Measurements from ENCODE around the gene MTOR.
"Not testable (repeated sequence)": the region's sequence is repeated elsewhere in the genome, so short reads cannot be mapped to it uniquely, and the experiment has no call there.

Gene MTOR

GRCh38 chr1:11280719-11281376 lies 18.5 kb upstream of the MTOR start:
- no peak for DNase-seq (ENCODE audit: low spot score)

- DNase-seq (ENCODE audit: low spot score): no peak
These were observed 17.3 kb upstream of the MTOR start for GRCh38 chr1:11279630-11280029.

GRCh38 chr1:11279152-11279551 lies 16.8 kb upstream of the MTOR start:
- DNase-seq (ENCODE audit: low spot score): no peak

- no peak for DNase-seq (ENCODE audit: low spot score)
These were observed 11.4 kb upstream of the MTOR start for GRCh38 chr1:11273595-11274234.

GRCh38 chr1:11272832-11273594 lies 10.7 kb upstream of the MTOR start, which contains the start of gene UBIAD1:
Gene UBIAD1 (plus strand): TSS chr1:11273198. CDS start chr1:11273532, 334 bp downstream.
- peak; percentile 86 for DNase-seq (ENCODE audit: low spot score)

- DNase-seq (ENCODE audit: low spot score): no peak
These were observed 10.1 kb upstream of the MTOR start for GRCh38 chr1:11272544-11272831.

GRCh38 chr1:11267350-11268337 lies 5.3 kb upstream of the MTOR start:
- not testable (repeated sequence) for DNase-seq (ENCODE audit: low spot score)

GRCh38 chr1:11266268-11267074 lies 4.1 kb upstream of the MTOR start:
- no peak for DNase-seq (ENCODE audit: low spot score)

GRCh38 chr1:11256299-11256698 lies 6.1 kb downstream of the MTOR start:
- no peak for DNase-seq (ENCODE audit: low spot score)

- no peak for DNase-seq (ENCODE audit: low spot score)
These were observed 9.1 kb downstream of the MTOR start for GRCh38 chr1:11253226-11253625.

- no peak for DNase-seq (ENCODE audit: low spot score)
These were observed 9.8 kb downstream of the MTOR start for GRCh38 chr1:11252538-11252937.

- no peak for DNase-seq (ENCODE audit: low spot score)
These were observed 14.2 kb downstream of the MTOR start for GRCh38 chr1:11248169-11248568.

GRCh38 chr1:11245904-11246719 lies 16.2 kb downstream of the MTOR start:
- DNase-seq (ENCODE audit: low spot score): no peak

- DNase-seq (ENCODE audit: low spot score): no peak
These were observed 17.1 kb downstream of the MTOR start for GRCh38 chr1:11245248-11245647.

GRCh38 chr1:11238311-11238710 lies 24.0 kb downstream of the MTOR start:
- no peak for DNase-seq (ENCODE audit: low spot score)

- DNase-seq (ENCODE audit: low spot score): no peak
These were observed 25.0 kb downstream of the MTOR start for GRCh38 chr1:11237356-11237755.

GRCh38 chr1:11233208-11233607 lies 29.1 kb downstream of the MTOR start:
- DNase-seq (ENCODE audit: low spot score): no peak

GRCh38 chr1:11229203-11229602 lies 33.1 kb downstream of the MTOR start:
- no peak for DNase-seq (ENCODE audit: low spot score)

GRCh38 chr1:11227106-11228077 lies 35.0 kb downstream of the MTOR start:
- no peak for DNase-seq (ENCODE audit: low spot score)

Measured in activated CD4-positive, alpha-beta T cell treated with anti-CD3 and anti-CD28 coated beads, Interleukin-2, Interleukin-4, amounts not matched to agents 100 ng/mL and 50 ng/mL, durations not matched to agents 16 hours and 8 hours (primary cell).